ENCODE results near the gene ERVK3-1. TPM values are rescaled to one million over a fixed set of nuclear protein-coding genes. Genes with fewer than 3 reads are reported as not detected.

Gene ERVK3-1
- polyA plus RNA-seq, 1 donor from 2014 or later, result 141 TPM

DNA sequence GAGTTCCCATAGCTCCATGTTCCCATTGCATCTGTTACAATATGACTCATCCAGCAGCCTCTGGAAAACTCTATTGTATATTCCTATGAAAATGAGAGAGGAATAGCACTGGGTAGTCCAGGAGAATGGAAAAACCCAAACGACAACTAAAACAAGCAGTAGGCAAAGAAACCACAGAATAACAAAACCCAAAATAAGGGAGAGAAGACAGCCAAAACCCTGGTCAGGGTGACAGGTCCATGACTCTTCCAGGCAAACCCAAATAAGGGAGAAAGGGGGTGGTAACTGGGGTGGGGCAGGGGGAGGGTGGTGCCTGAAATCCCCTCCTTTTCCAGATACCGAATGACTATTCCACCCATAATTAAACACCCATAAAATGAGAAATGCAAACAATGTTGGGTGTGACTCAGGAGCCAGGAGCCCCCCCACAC, 30.4 kb upstream of the ERVK3-1 start:
- peaks cover 19% of the 10 kb centered on the region for H3K79me2 ChIP-seq (replicated peaks; ENCODE audit: insufficient read depth, low read length)
- peaks cover 8% of the 10 kb centered on the region for H3K9me3 ChIP-seq (ENCODE audit: low read length)
- TF ChIP-seq, protein P1, sequence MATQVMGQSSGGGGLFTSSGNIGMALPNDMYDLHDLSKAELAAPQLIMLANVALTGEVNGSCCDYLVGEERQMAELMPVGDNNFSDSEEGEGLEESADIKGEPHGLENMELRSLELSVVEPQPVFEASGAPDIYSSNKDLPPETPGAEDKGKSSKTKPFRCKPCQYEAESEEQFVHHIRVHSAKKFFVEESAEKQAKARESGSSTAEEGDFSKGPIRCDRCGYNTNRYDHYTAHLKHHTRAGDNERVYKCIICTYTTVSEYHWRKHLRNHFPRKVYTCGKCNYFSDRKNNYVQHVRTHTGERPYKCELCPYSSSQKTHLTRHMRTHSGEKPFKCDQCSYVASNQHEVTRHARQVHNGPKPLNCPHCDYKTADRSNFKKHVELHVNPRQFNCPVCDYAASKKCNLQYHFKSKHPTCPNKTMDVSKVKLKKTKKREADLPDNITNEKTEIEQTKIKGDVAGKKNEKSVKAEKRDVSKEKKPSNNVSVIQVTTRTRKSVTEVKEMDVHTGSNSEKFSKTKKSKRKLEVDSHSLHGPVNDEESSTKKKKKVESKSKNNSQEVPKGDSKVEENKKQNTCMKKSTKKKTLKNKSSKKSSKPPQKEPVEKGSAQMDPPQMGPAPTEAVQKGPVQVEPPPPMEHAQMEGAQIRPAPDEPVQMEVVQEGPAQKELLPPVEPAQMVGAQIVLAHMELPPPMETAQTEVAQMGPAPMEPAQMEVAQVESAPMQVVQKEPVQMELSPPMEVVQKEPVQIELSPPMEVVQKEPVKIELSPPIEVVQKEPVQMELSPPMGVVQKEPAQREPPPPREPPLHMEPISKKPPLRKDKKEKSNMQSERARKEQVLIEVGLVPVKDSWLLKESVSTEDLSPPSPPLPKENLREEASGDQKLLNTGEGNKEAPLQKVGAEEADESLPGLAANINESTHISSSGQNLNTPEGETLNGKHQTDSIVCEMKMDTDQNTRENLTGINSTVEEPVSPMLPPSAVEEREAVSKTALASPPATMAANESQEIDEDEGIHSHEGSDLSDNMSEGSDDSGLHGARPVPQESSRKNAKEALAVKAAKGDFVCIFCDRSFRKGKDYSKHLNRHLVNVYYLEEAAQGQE (IDR thresholded peaks at IDR 0.05; ENCODE audit: borderline replicate concordance), result no peak
- TF ChIP-seq POLR2AphosphoS5 (IDR thresholded peaks at IDR 0.05) (no peak), EP300 (conservative IDR thresholded peaks at IDR 0.05; ENCODE audit: poor library complexity, severe bottlenecking) (no peak), MXI1 (conservative IDR thresholded peaks at IDR 0.05; ENCODE audit: poor library complexity, severe bottlenecking) (no peak), RAD21 (conservative IDR thresholded peaks at IDR 0.05) (no peak), TAF1 (IDR thresholded peaks at IDR 0.05; ENCODE audit: low read depth) (no peak), SMC3 (conservative IDR thresholded peaks at IDR 0.05; ENCODE audit: poor library complexity) (no peak), EZH2 (IDR thresholded peaks at IDR 0.05; ENCODE audit: borderline replicate concordance, insufficient read depth, low read length, poor library complexity, severe bottlenecking) (no peak)
- TF ChIP-seq, protein P2, sequence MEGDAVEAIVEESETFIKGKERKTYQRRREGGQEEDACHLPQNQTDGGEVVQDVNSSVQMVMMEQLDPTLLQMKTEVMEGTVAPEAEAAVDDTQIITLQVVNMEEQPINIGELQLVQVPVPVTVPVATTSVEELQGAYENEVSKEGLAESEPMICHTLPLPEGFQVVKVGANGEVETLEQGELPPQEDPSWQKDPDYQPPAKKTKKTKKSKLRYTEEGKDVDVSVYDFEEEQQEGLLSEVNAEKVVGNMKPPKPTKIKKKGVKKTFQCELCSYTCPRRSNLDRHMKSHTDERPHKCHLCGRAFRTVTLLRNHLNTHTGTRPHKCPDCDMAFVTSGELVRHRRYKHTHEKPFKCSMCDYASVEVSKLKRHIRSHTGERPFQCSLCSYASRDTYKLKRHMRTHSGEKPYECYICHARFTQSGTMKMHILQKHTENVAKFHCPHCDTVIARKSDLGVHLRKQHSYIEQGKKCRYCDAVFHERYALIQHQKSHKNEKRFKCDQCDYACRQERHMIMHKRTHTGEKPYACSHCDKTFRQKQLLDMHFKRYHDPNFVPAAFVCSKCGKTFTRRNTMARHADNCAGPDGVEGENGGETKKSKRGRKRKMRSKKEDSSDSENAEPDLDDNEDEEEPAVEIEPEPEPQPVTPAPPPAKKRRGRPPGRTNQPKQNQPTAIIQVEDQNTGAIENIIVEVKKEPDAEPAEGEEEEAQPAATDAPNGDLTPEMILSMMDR (IDR thresholded peaks at IDR 0.05; ENCODE audit: poor library complexity, severe bottlenecking), result no peak
- H3K27ac ChIP-seq (ENCODE audit: low read length), result no peak overlapping the region
- no peaks in the 10 kb centered on the region for H3K27me3 ChIP-seq (ENCODE audit: insufficient read depth, low read depth, low read length)
- no peak overlapping the region for H3K4me2 ChIP-seq (ENCODE audit: low read length)
- peaks cover 4% of the 10 kb centered on the region for H3K36me3 ChIP-seq (ENCODE audit: insufficient read depth, low read length)
- H3K9me2 ChIP-seq (ENCODE audit: insufficient read depth, low read length), result no peaks in the 10 kb centered on the region
- H3K9ac ChIP-seq (ENCODE audit: low read length), result no peak overlapping the region
- H2AFZ ChIP-seq (ENCODE audit: low read depth, low read length), result no peak overlapping the region
- H3F3A ChIP-seq (ENCODE audit: insufficient read depth, low read length, poor library complexity, severe bottlenecking), result no peaks in the 10 kb centered on the region
- no peak overlapping the region for H3K4me3 ChIP-seq (ENCODE audit: low read length)
- H4K20me1 ChIP-seq (ENCODE audit: insufficient read depth), result no peaks in the 10 kb centered on the region

DNA sequence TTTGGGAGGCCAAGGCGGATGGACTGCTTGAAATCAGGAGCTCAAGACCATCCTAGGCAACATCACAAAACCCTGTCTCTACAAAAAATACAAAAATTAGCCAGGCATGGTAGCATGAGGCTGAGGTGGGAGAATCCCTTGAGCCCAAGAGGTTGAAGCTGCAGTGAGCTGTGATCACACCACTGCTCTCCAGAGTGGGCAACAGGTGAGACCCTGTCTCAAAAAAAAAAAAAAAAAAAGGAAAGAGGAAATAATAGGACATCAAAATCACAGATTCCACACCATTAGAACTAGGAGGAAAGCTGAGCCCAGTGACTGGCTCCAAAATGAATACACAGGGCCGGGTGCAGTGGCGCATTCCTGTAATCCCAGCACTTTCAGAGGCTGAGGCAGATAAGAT, 29.6 kb upstream of the ERVK3-1 start:
- TF ChIP-seq, protein P2 (IDR thresholded peaks at IDR 0.05; ENCODE audit: poor library complexity, severe bottlenecking), result no peak
- TF ChIP-seq TAF1 (IDR thresholded peaks at IDR 0.05; ENCODE audit: low read depth), result no peak
- no peak for TF ChIP-seq RAD21 (conservative IDR thresholded peaks at IDR 0.05)
- TF ChIP-seq SMC3 (conservative IDR thresholded peaks at IDR 0.05; ENCODE audit: poor library complexity), result no peak
- TF ChIP-seq MXI1 (conservative IDR thresholded peaks at IDR 0.05; ENCODE audit: poor library complexity, severe bottlenecking), result no peak
- no peak for TF ChIP-seq EP300 (conservative IDR thresholded peaks at IDR 0.05; ENCODE audit: poor library complexity, severe bottlenecking)
- TF ChIP-seq, protein P1 (IDR thresholded peaks at IDR 0.05; ENCODE audit: borderline replicate concordance), result no peak
- no peak for TF ChIP-seq POLR2AphosphoS5 (IDR thresholded peaks at IDR 0.05)
- no peak for TF ChIP-seq EZH2 (IDR thresholded peaks at IDR 0.05; ENCODE audit: borderline replicate concordance, insufficient read depth, low read length, poor library complexity, severe bottlenecking)
- Histone ChIP-seq H3K9me2 (ENCODE audit: insufficient read depth, low read length) (no peaks in the 10 kb centered on the region), H3K27ac (ENCODE audit: low read length) (no peak overlapping the region), H3K4me3 (ENCODE audit: low read length) (no peak overlapping the region), H3K27me3 (ENCODE audit: insufficient read depth, low read depth, low read length) (no peaks in the 10 kb centered on the region), H2AFZ (ENCODE audit: low read depth, low read length) (no peak overlapping the region), H3F3A (ENCODE audit: insufficient read depth, low read length, poor library complexity, severe bottlenecking) (no peaks in the 10 kb centered on the region), H4K20me1 (ENCODE audit: insufficient read depth) (no peaks in the 10 kb centered on the region), H3K36me3 (ENCODE audit: insufficient read depth, low read length) (peaks cover 5% of the 10 kb centered on the region), H3K9me3 (ENCODE audit: low read length) (peaks cover 8% of the 10 kb centered on the region), H3K4me2 (ENCODE audit: low read length) (no peak overlapping the region), H3K9ac (ENCODE audit: low read length) (no peak overlapping the region), H3K79me2 (replicated peaks; ENCODE audit: insufficient read depth, low read length) (peaks cover 26% of the 10 kb centered on the region)
